ENCODE measurements around the gene ATP8B4. TPM values are rescaled to one million over a fixed set of nuclear protein-coding genes. Genes with fewer than 3 reads are reported as not detected.

The ATP8B4 gene
- total RNA-seq, 4 donors from 2014 or later: 2.2 to 9.5 (median 3.0) TPM

GRCh38 chr15:49919034-49919433, 200.0 kb downstream of the ATP8B4 start:
- no peaks in the 10 kb centered on the region for H3K27me3 ChIP-seq
- H3K4me3 ChIP-seq: no peak overlapping the region
- 75% methylated on average over 2 of the region's 2 CpGs for WGBS
- H3K36me3 ChIP-seq: no peaks in the 10 kb centered on the region
- H3K4me1 ChIP-seq: no peaks in the 10 kb centered on the region
- DNase-seq (ENCODE audit: low spot score in 2 of 2): no peak
- H3K27ac ChIP-seq: no peak overlapping the region
- no peaks in the 10 kb centered on the region for H3K9me3 ChIP-seq
- TF ChIP-seq POLR2A (IDR thresholded peaks at IDR 0.05): no peak
- no peak for TF ChIP-seq POLR2AphosphoS5 (IDR thresholded peaks at IDR 0.05)
- no peak for TF ChIP-seq CTCF (IDR thresholded peaks at IDR 0.05)
- no peak for TF ChIP-seq EP300 (IDR thresholded peaks at IDR 0.05)

- Histone ChIP-seq H3K27me3 (no peaks in the 10 kb centered on the region), H3K4me3 (no peak overlapping the region), H3K27ac (no peak overlapping the region), H3K4me1 (no peaks in the 10 kb centered on the region), H3K36me3 (no peaks in the 10 kb centered on the region), H3K9me3 (no peaks in the 10 kb centered on the region)
- TF ChIP-seq POLR2A (IDR thresholded peaks at IDR 0.05) (no peak), CTCF (IDR thresholded peaks at IDR 0.05) (no peak), POLR2AphosphoS5 (IDR thresholded peaks at IDR 0.05) (no peak), EP300 (IDR thresholded peaks at IDR 0.05) (no peak)
- WGBS: 26% methylated on average over 1 of the region's 1 CpG
- DNase-seq (ENCODE audit: low spot score in 2 of 2): no peak
These were observed 200.9 kb downstream of the ATP8B4 start for GRCh38 chr15:49918121-49918520.

GRCh38 chr15:49916998-49917397, 202.0 kb downstream of the ATP8B4 start:
- no peak for DNase-seq (ENCODE audit: low spot score in 2 of 2)
- no peak overlapping the region for H3K4me3 ChIP-seq
- no peaks in the 10 kb centered on the region for H3K9me3 ChIP-seq
- H3K4me1 ChIP-seq: no peaks in the 10 kb centered on the region
- TF ChIP-seq POLR2A (IDR thresholded peaks at IDR 0.05): no peak
- no peak for TF ChIP-seq POLR2AphosphoS5 (IDR thresholded peaks at IDR 0.05)
- no peak for TF ChIP-seq CTCF (IDR thresholded peaks at IDR 0.05)
- TF ChIP-seq EP300 (IDR thresholded peaks at IDR 0.05): no peak
- H3K27me3 ChIP-seq: no peaks in the 10 kb centered on the region
- H3K36me3 ChIP-seq: no peaks in the 10 kb centered on the region
- H3K27ac ChIP-seq: no peak overlapping the region
- 48% methylated on average over 2 of the region's 2 CpGs for WGBS

- Histone ChIP-seq H3K27me3 (no peaks in the 10 kb centered on the region), H3K36me3 (no peaks in the 10 kb centered on the region), H3K9me3 (no peaks in the 10 kb centered on the region), H3K4me1 (no peaks in the 10 kb centered on the region), H3K27ac (no peak overlapping the region), H3K4me3 (no peak overlapping the region)
- TF ChIP-seq EP300 (IDR thresholded peaks at IDR 0.05) (no peak), POLR2AphosphoS5 (IDR thresholded peaks at IDR 0.05) (no peak), CTCF (IDR thresholded peaks at IDR 0.05) (no peak), POLR2A (IDR thresholded peaks at IDR 0.05) (no peak)
- 83% methylated on average over 5 of the region's 5 CpGs for WGBS
- DNase-seq (ENCODE audit: low spot score in 2 of 2): no peak
These were observed 203.2 kb downstream of the ATP8B4 start for GRCh38 chr15:49915822-49916221.

GRCh38 chr15:49908933-49909295, 210.1 kb downstream of the ATP8B4 start:
- WGBS: 89% methylated on average over 3 of the region's 4 CpGs

More at GRCh38 chr15:49908933-49909295, 210.1 kb downstream of the ATP8B4 start:
- Histone ChIP-seq H3K9me3 (no peaks in the 10 kb centered on the region), H3K27ac (no peak overlapping the region), H3K36me3 (no peaks in the 10 kb centered on the region), H3K4me1 (no peaks in the 10 kb centered on the region), H3K27me3 (no peaks in the 10 kb centered on the region), H3K4me3 (no peak overlapping the region)
- DNase-seq (ENCODE audit: low spot score in 2 of 2): no peak
- TF ChIP-seq EP300 (IDR thresholded peaks at IDR 0.05) (no peak), POLR2A (IDR thresholded peaks at IDR 0.05) (no peak), CTCF (IDR thresholded peaks at IDR 0.05) (no peak), POLR2AphosphoS5 (IDR thresholded peaks at IDR 0.05) (no peak)
